SK-N-SH (cell line): ENCODE data around the gene ZNF366. TPM values are rescaled to one million over a fixed set of nuclear protein-coding genes. Genes with fewer than 3 reads are reported as not detected.

ENCODE experiments used
- CTCF ChIA-PET: fragments of 300-600, 350-600 bp; formaldehyde crosslinking; extraction: SDS; loops from one replicate; lab custom pipeline; 2021; lab: Yijun Ruan, JAX
- POLR2A ChIA-PET: fragments of 350-600 bp; sonication (Branson Sonifier 250); formaldehyde crosslinking; extraction: SDS; loops from one replicate; lab custom pipeline; 2020; ENCODE audit warnings: antibody characterized with exemption, inconsistent platforms; lab: Yijun Ruan, JAX
- DNase-seq: peaks from one replicate; pipeline ENCODE4 v3.0.0; 2012
- H2AFZ ChIP-seq: fragments of 200-600 bp; sonication (generic); 2 replicates; pipeline ENCODE4 v1.8.1; 2016; ENCODE audit warnings: antibody characterized with exemption, mild to moderate bottlenecking, low read depth
- H3F3A ChIP-seq: fragments of 200-600 bp; sonication (generic); replicated peaks from 2 replicates; pipeline ENCODE3; 2016; ENCODE audit warnings: antibody characterized with exemption, mild to moderate bottlenecking; ENCODE audit not compliant: insufficient read depth
- H3K27ac ChIP-seq, 2 experiments: fragments of 200-500 bp in 1 of 2; fragments of 200-600 bp in 1 of 2; sonication (Bioruptor generic) in 1 of 2; sonication (generic), shearing (Covaris generic) in 1 of 2; 2 replicates each; pipeline versions ENCODE4 v1.5.1 to v1.6.1; 2014 to 2016; ENCODE audit warnings: low read depth in 2 of 2, inconsistent platforms in 1 of 2, low read length in 1 of 2, mild to moderate bottlenecking in 1 of 2, mixed read lengths in 1 of 2
- H3K27me3 ChIP-seq: fragments of 200-600 bp; sonication (generic), shearing (Covaris generic); 2 replicates; pipeline ENCODE4 v1.6.1; 2016; ENCODE audit warnings: mixed run types; ENCODE audit not compliant: insufficient read depth
- H3K36me3 ChIP-seq, 2 experiments: fragments of 200-500 bp in 1 of 2; fragments of 200-600 bp in 1 of 2; sonication (Bioruptor generic) in 1 of 2; sonication (generic) in 1 of 2; replicated peaks in 1 of 2; 2 replicates each; pipeline versions ENCODE3 to v1.5.1; 2014 to 2016; ENCODE audit warnings: low read length in 1 of 2, mild to moderate bottlenecking in 1 of 2; ENCODE audit not compliant: insufficient read depth in 2 of 2, control insufficient read depth in 1 of 2
- H3K4me1 ChIP-seq, 2 experiments: fragments of 200-500 bp in 1 of 2; fragments of 200-600 bp in 1 of 2; sonication (Bioruptor generic) in 1 of 2; sonication (generic), shearing (Covaris generic) in 1 of 2; 2 replicates each; pipeline versions ENCODE4 v1.5.1 to v1.6.1; 2014 to 2016; ENCODE audit warnings: low read depth in 1 of 2, low read length in 1 of 2, mixed run types in 1 of 2; ENCODE audit not compliant: insufficient read depth in 2 of 2, control insufficient read depth in 1 of 2
- H3K4me2 ChIP-seq: fragments of 200-600 bp; sonication (generic), shearing (Covaris generic); 2 replicates; pipeline ENCODE4 v1.6.1; 2017; ENCODE audit warnings: mixed run types
- H3K4me3 ChIP-seq, 2 experiments: fragments of 200-500 bp in 1 of 2; fragments of 200-600 bp in 1 of 2; sonication (Bioruptor generic) in 1 of 2; sonication (generic), shearing (Covaris generic) in 1 of 2; 2 replicates each; pipeline versions ENCODE4 v1.5.1 to v1.8.1; 2014 to 2016; ENCODE audit warnings: low read depth in 2 of 2, inconsistent platforms in 1 of 2, low read length in 1 of 2, mild to moderate bottlenecking in 1 of 2, mixed read lengths in 1 of 2, moderate library complexity in 1 of 2
- H3K79me2 ChIP-seq: fragments of 200-600 bp; sonication (generic); 2 replicates; pipeline ENCODE4 v1.8.1; 2017; ENCODE audit warnings: mild to moderate bottlenecking; ENCODE audit not compliant: insufficient read depth
- H3K9ac ChIP-seq: fragments of 200-600 bp; sonication (generic); 2 replicates; pipeline ENCODE4 v1.6.1; 2017; ENCODE audit warnings: mixed run types
- H3K9me2 ChIP-seq: fragments of 200-600 bp; sonication (generic); 2 replicates; pipeline ENCODE4 v1.6.1; 2017; ENCODE audit warnings: mixed run types
- H3K9me3 ChIP-seq: fragments of 200-600 bp; sonication (generic); 2 replicates; pipeline ENCODE4 v1.6.1; 2017; ENCODE audit warnings: mixed run types, mild to moderate bottlenecking, moderate library complexity
- H4K20me1 ChIP-seq: fragments of 200-600 bp; sonication (generic); 2 replicates; pipeline ENCODE4 v1.6.1; 2017; ENCODE audit warnings: mild to moderate bottlenecking, mixed run types; ENCODE audit not compliant: insufficient read depth
- CTCF ChIP-seq: fragments of 200-600 bp; sonication (generic); IDR thresholded peaks from 2 replicates; pipeline ENCODE4 v1.6.1; 2017; ENCODE audit warnings: antibody characterized with exemption, mild to moderate bottlenecking, moderate library complexity
- ELF1 ChIP-seq: IDR thresholded peaks from 2 replicates; pipeline ENCODE4 v1.4.0; 2012
- FOSL2 ChIP-seq: IDR thresholded peaks from 2 replicates; pipeline ENCODE4 v1.4.0; 2012; ENCODE audit warnings: low read depth, mild to moderate bottlenecking, moderate library complexity, borderline replicate concordance
- FOXJ3 ChIP-seq: sonication (generic); formaldehyde crosslinking; IDR thresholded peaks from 2 replicates; pipeline ENCODE4 v1.5.1; 2020; ENCODE audit warnings: mild to moderate bottlenecking, missing genetic modification reagents
- FOXM1 ChIP-seq: IDR thresholded peaks from 2 replicates; pipeline ENCODE4 v1.4.0; 2012; ENCODE audit warnings: low read depth, mild to moderate bottlenecking
- GABPA ChIP-seq: IDR thresholded peaks from 2 replicates; pipeline ENCODE4 v1.4.0; 2012; ENCODE audit warnings: low read depth, mild to moderate bottlenecking
- GATA2 ChIP-seq: sonication (generic); formaldehyde crosslinking; IDR thresholded peaks from 2 replicates; pipeline ENCODE4 v1.5.0; 2020; ENCODE audit warnings: mild to moderate bottlenecking, missing genetic modification reagents
- MEF2A ChIP-seq: IDR thresholded peaks from 2 replicates; pipeline ENCODE4 v1.4.0; 2012; ENCODE audit warnings: low read depth, borderline replicate concordance
- NFIC ChIP-seq: IDR thresholded peaks from 2 replicates; pipeline ENCODE4 v1.4.0; 2012; ENCODE audit warnings: borderline replicate concordance
- POLR2AphosphoS5 ChIP-seq: IDR thresholded peaks from 2 replicates; pipeline ENCODE4 v1.6.1; 2012; ENCODE audit warnings: low read depth, low read length
- RCOR1 ChIP-seq: fragments of 150-350 bp; IDR thresholded peaks from 2 replicates; pipeline ENCODE4 v1.6.1; 2017; ENCODE audit warnings: antibody characterized with exemption, low read length
- RFX5 ChIP-seq: IDR thresholded peaks from 2 replicates; pipeline ENCODE4 v1.6.1; 2012; ENCODE audit warnings: mild to moderate bottlenecking, improper control_type of control experiment, low read length
- RXRA ChIP-seq: IDR thresholded peaks from 2 replicates; pipeline ENCODE4 v1.4.0; 2012; ENCODE audit warnings: low read depth, mild to moderate bottlenecking, borderline replicate concordance
- SMC3 ChIP-seq: IDR thresholded peaks from 2 replicates; pipeline ENCODE4 v1.6.1; 2012; ENCODE audit warnings: low read depth, low read length, improper control_type of control experiment
- TAF1 ChIP-seq: IDR thresholded peaks from 2 replicates; pipeline ENCODE4 v1.6.1; 2012; ENCODE audit warnings: low read depth, mild to moderate bottlenecking, low read length, moderate library complexity, borderline replicate concordance
- TCF12 ChIP-seq: IDR thresholded peaks from 2 replicates; pipeline ENCODE4 v1.4.0; 2012
- USF1 ChIP-seq: IDR thresholded peaks from 2 replicates; pipeline ENCODE4 v1.4.0; 2012; ENCODE audit warnings: low read depth, borderline replicate concordance
- YY1 ChIP-seq: IDR thresholded peaks from 2 replicates; pipeline ENCODE4 v1.4.0; 2012; ENCODE audit warnings: low read depth, mild to moderate bottlenecking
- WGBS: methylation state at CpG from one replicate; pipeline ENCODE4 v1.1.6; 2017; ENCODE audit warnings: low lambda C conversion rate; 5-methylcytosine and 5-hydroxymethylcytosine counted together
- polyA plus RNA-seq, 3 experiments: library from polyadenylated mRNA; depleted of rRNA; stranded (reverse); fragments of >200 nt; gene quantifications; 2 replicates each; pipeline ENCODE4 v1.2.3, GENCODE V29; 2012
- TF ChIP-seq, protein P1 (sequence below): fragments of 150-350 bp; IDR thresholded peaks from 2 replicates; pipeline ENCODE4 v1.6.1; 2017; ENCODE audit warnings: antibody characterized with exemption, low read length, low read depth, borderline replicate concordance
- TF ChIP-seq, protein P2 (sequence below): IDR thresholded peaks from 2 replicates; pipeline ENCODE4 v1.6.1; 2012; ENCODE audit warnings: mild to moderate bottlenecking, low read depth, low read length, moderate library complexity

The ZNF366 gene
- polyA plus RNA-seq, 1 of the 3 experiments (the other 2 are of a cell fraction): not detected

DNA sequence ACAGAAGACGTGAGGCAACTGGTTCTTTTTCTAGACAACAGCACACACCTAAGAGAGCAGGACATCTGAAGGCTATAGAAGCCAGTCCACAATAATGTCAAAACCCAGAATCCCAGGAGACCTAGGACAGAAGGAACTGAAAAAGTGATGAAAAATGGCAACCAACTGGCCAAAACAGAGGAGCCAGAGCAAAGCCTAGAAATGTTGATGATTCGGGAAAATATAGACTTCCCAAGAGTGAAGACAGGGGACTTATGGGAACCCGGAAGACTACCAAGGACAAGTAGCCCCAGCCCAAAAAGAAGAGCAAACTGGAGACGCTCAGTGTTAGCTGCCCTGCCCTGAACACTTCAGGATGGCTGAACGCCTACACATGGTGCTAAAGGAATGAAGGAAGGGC is 43.4 kb upstream of the ZNF366 start:
- ChIA-PET POLR2A (no interaction called here), CTCF (no interaction called here)
- Histone ChIP-seq H4K20me1 (no peaks in the 10 kb centered on the region), H3K79me2 (no peaks in the 10 kb centered on the region), H3K9me3 (peaks cover 7% of the 10 kb centered on the region; the same call in 1 of the 2 replicates), H3K27ac (no peak overlapping the region), H3K27me3 (no peaks in the 10 kb centered on the region), H3K4me3 (no peak overlapping the region), H3K4me2 (no peak overlapping the region), H3K9me2 (no peaks in the 10 kb centered on the region), H3K9ac (no peak overlapping the region), H3K4me1 (peaks cover 0 to 7% of the 10 kb centered on the region in 2 experiments; a peak in 1 of 4 replicates), H3K36me3 (no peaks in the 10 kb centered on the region), H2AFZ (no peak overlapping the region), H3F3A (peaks cover 12% of the 10 kb centered on the region)
- TF ChIP-seq TAF1: no peak
- TF ChIP-seq FOSL2: no peak
- TF ChIP-seq GATA2: no peak
- TF ChIP-seq, protein P1, sequence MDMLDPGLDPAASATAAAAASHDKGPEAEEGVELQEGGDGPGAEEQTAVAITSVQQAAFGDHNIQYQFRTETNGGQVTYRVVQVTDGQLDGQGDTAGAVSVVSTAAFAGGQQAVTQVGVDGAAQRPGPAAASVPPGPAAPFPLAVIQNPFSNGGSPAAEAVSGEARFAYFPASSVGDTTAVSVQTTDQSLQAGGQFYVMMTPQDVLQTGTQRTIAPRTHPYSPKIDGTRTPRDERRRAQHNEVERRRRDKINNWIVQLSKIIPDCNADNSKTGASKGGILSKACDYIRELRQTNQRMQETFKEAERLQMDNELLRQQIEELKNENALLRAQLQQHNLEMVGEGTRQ: no peak
- no peak for TF ChIP-seq FOXJ3 (CRISPR knock-in tag)
- TF ChIP-seq, protein P2, sequence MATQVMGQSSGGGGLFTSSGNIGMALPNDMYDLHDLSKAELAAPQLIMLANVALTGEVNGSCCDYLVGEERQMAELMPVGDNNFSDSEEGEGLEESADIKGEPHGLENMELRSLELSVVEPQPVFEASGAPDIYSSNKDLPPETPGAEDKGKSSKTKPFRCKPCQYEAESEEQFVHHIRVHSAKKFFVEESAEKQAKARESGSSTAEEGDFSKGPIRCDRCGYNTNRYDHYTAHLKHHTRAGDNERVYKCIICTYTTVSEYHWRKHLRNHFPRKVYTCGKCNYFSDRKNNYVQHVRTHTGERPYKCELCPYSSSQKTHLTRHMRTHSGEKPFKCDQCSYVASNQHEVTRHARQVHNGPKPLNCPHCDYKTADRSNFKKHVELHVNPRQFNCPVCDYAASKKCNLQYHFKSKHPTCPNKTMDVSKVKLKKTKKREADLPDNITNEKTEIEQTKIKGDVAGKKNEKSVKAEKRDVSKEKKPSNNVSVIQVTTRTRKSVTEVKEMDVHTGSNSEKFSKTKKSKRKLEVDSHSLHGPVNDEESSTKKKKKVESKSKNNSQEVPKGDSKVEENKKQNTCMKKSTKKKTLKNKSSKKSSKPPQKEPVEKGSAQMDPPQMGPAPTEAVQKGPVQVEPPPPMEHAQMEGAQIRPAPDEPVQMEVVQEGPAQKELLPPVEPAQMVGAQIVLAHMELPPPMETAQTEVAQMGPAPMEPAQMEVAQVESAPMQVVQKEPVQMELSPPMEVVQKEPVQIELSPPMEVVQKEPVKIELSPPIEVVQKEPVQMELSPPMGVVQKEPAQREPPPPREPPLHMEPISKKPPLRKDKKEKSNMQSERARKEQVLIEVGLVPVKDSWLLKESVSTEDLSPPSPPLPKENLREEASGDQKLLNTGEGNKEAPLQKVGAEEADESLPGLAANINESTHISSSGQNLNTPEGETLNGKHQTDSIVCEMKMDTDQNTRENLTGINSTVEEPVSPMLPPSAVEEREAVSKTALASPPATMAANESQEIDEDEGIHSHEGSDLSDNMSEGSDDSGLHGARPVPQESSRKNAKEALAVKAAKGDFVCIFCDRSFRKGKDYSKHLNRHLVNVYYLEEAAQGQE: no peak
- no peak for TF ChIP-seq NFIC
- TF ChIP-seq GABPA: no peak
- TF ChIP-seq RFX5: no peak
- TF ChIP-seq FOXM1: no peak
- no peak for TF ChIP-seq TCF12
- TF ChIP-seq USF1: no peak
- no peak for TF ChIP-seq POLR2AphosphoS5
- no peak for TF ChIP-seq SMC3
- TF ChIP-seq RXRA: no peak
- TF ChIP-seq MEF2A: no peak
- no peak for TF ChIP-seq YY1
- TF ChIP-seq CTCF: no peak
- no peak for TF ChIP-seq ELF1
- TF ChIP-seq RCOR1: no peak
- no peak for DNase-seq
- 87% methylated on average over 5 of the region's 5 CpGs for WGBS
